Limb (tissue), 2 donors: ENCODE results near the gene TBX15.
A peak's percentile ranks its signal among the peaks of the same experiment; 100 is the strongest.
"Not testable (repeated sequence)": the region's sequence is repeated elsewhere in the genome, so short reads cannot be mapped to it uniquely, and the experiment has no call there.

Source experiments
- DNase-seq, 2 donors: peaks; one replicate each; pipeline ENCODE4 v3.0.0-alpha.2; 2016; ENCODE audit errors: extremely low spot score in 2 of 2

The TBX15 gene

GRCh38 chr1:118960026-118960561 lies 28.0 kb downstream of the TBX15 start:
- peak in 1 of 2 donors; percentile 39 for DNase-seq

- no peak for DNase-seq
Measured at GRCh38 chr1:118958937-118959631, 29.1 kb downstream of the TBX15 start.

GRCh38 chr1:118958140-118958539 lies 30.0 kb downstream of the TBX15 start:
- DNase-seq, result no peak

GRCh38 chr1:118957579-118957978 lies 30.6 kb downstream of the TBX15 start:
- not testable (repeated sequence) for DNase-seq

- DNase-seq, result no peak
Measured at GRCh38 chr1:118954301-118954905, 33.7 kb downstream of the TBX15 start.

GRCh38 chr1:118951270-118951936 lies 36.7 kb downstream of the TBX15 start:
- DNase-seq, result no peak

- no peak for DNase-seq
Measured at GRCh38 chr1:118949315-118949714, 38.8 kb downstream of the TBX15 start.

GRCh38 chr1:118948846-118949245 lies 39.3 kb downstream of the TBX15 start:
- DNase-seq, result no peak

GRCh38 chr1:118948351-118948750 lies 39.8 kb downstream of the TBX15 start:
- no peak for DNase-seq

GRCh38 chr1:118947790-118948189 lies 40.4 kb downstream of the TBX15 start:
- no peak for DNase-seq

GRCh38 chr1:118947003-118947765 lies 41.0 kb downstream of the TBX15 start:
- DNase-seq, result no peak

GRCh38 chr1:118945489-118945888 lies 42.7 kb downstream of the TBX15 start:
- no peak for DNase-seq

- DNase-seq, result no peak
Measured at GRCh38 chr1:118944546-118944945, 43.6 kb downstream of the TBX15 start.

- no peak for DNase-seq
Measured at GRCh38 chr1:118944133-118944532, 44.0 kb downstream of the TBX15 start.

GRCh38 chr1:118940957-118941356 lies 47.2 kb downstream of the TBX15 start:
- DNase-seq, result no peak

GRCh38 chr1:118937413-118938072 lies 50.6 kb downstream of the TBX15 start:
- DNase-seq, result no peak

GRCh38 chr1:118934706-118935105 lies 53.4 kb downstream of the TBX15 start:
- DNase-seq, result no peak

GRCh38 chr1:118933051-118933781 lies 54.9 kb downstream of the TBX15 start:
- no peak for DNase-seq

GRCh38 chr1:118931876-118932275 lies 56.3 kb downstream of the TBX15 start:
- no peak for DNase-seq

GRCh38 chr1:118928739-118929554 lies 59.2 kb downstream of the TBX15 start:
- no peak for DNase-seq
